Measurements from ENCODE around the gene NPLOC4.

Gene NPLOC4

GRCh38 chr17:81636505-81637288 is at the start of gene NPLOC4, which contains the start of gene TSPAN10:
Gene NPLOC4, minus strand, starts transcription at chr17:81637112. Its CDS starts 182 bp downstream, at chr17:81636930.
Gene TSPAN10, plus strand, starts transcription at chr17:81637196. Its CDS starts 5,217 bp downstream, at chr17:81642413.
- Histone ChIP-seq H4K20me1 (ENCODE audit: insufficient read depth, low read length, poor library complexity, severe bottlenecking) (peaks cover 26% of the 10 kb centered on the region), H2AFZ (ENCODE audit: low read length) (peak within 1 kb of the TSS; percentile 91), H3K79me2 (ENCODE audit: insufficient read depth, low read length) (peaks cover 50% of the 10 kb centered on the region), H3K4me2 (ENCODE audit: low read depth, low read length, poor library complexity, severe bottlenecking) (peak within 1 kb of the TSS; percentile 76), H3K9ac (ENCODE audit: low read depth, low read length, poor library complexity, severe bottlenecking) (peak within 1 kb of the TSS; percentile 99), H3K9me3 (ENCODE audit: insufficient read depth, low read depth, low read length) (no peaks in the 10 kb centered on the region), H3F3A (ENCODE audit: low read depth) (no peaks in the 10 kb centered on the region), H3K9me2 (replicated peaks; ENCODE audit: low read depth, low read length) (no peaks in the 10 kb centered on the region), H3K4me1 (ENCODE audit: insufficient read depth, low read length, poor library complexity, severe bottlenecking) (peaks cover 11% of the 10 kb centered on the region), H3K4me3 (ENCODE audit: low read length, poor library complexity, severe bottlenecking) (peak within 1 kb of the TSS; percentile 93), H3K36me3 (ENCODE audit: insufficient read depth, low read length) (no peaks in the 10 kb centered on the region), H3K27me3 (ENCODE audit: insufficient read depth, low read length, poor library complexity, severe bottlenecking) (no peaks in the 10 kb centered on the region)
- no peak for TF ChIP-seq CTCF (conservative IDR thresholded peaks at IDR 0.05; ENCODE audit: low read length)
- no peak for TF ChIP-seq EZH2phosphoT487 (IDR thresholded peaks at IDR 0.05; ENCODE audit: borderline replicate concordance)

GRCh38 chr17:81686614-81687013 is 49.7 kb upstream of the NPLOC4 start:
- Histone ChIP-seq H3K79me2 (ENCODE audit: insufficient read depth, low read length) (peaks cover 75% of the 10 kb centered on the region), H3K9ac (ENCODE audit: low read depth, low read length, poor library complexity, severe bottlenecking) (no peak overlapping the region), H3K4me1 (ENCODE audit: insufficient read depth, low read length, poor library complexity, severe bottlenecking) (peaks cover 15% of the 10 kb centered on the region), H3F3A (ENCODE audit: low read depth) (no peaks in the 10 kb centered on the region), H4K20me1 (ENCODE audit: insufficient read depth, low read length, poor library complexity, severe bottlenecking) (peaks cover 20% of the 10 kb centered on the region), H3K9me2 (replicated peaks; ENCODE audit: low read depth, low read length) (no peaks in the 10 kb centered on the region), H3K4me2 (ENCODE audit: low read depth, low read length, poor library complexity, severe bottlenecking) (no peak overlapping the region), H3K9me3 (ENCODE audit: insufficient read depth, low read depth, low read length) (no peaks in the 10 kb centered on the region), H3K36me3 (ENCODE audit: insufficient read depth, low read length) (peaks cover 45% of the 10 kb centered on the region; the same call in 1 of the 2 replicates), H3K27me3 (ENCODE audit: insufficient read depth, low read length, poor library complexity, severe bottlenecking) (no peaks in the 10 kb centered on the region), H2AFZ (ENCODE audit: low read length) (no peak overlapping the region), H3K4me3 (ENCODE audit: low read length, poor library complexity, severe bottlenecking) (no peak overlapping the region)
- TF ChIP-seq EZH2phosphoT487 (IDR thresholded peaks at IDR 0.05; ENCODE audit: borderline replicate concordance) (no peak), CTCF (conservative IDR thresholded peaks at IDR 0.05; ENCODE audit: low read length) (no peak)

GRCh38 chr17:81685108-81685507 is 48.2 kb upstream of the NPLOC4 start:
- Histone ChIP-seq H3K79me2 (ENCODE audit: insufficient read depth, low read length) (peaks cover 85% of the 10 kb centered on the region), H3F3A (ENCODE audit: low read depth) (no peaks in the 10 kb centered on the region), H2AFZ (ENCODE audit: low read length) (no peak overlapping the region), H3K4me2 (ENCODE audit: low read depth, low read length, poor library complexity, severe bottlenecking) (peak overlapping the region; percentile 100), H3K9me2 (replicated peaks; ENCODE audit: low read depth, low read length) (no peaks in the 10 kb centered on the region), H4K20me1 (ENCODE audit: insufficient read depth, low read length, poor library complexity, severe bottlenecking) (peaks cover 20% of the 10 kb centered on the region), H3K27me3 (ENCODE audit: insufficient read depth, low read length, poor library complexity, severe bottlenecking) (no peaks in the 10 kb centered on the region), H3K36me3 (ENCODE audit: insufficient read depth, low read length) (peaks cover 33% of the 10 kb centered on the region; the same call in 1 of the 2 replicates), H3K4me1 (ENCODE audit: insufficient read depth, low read length, poor library complexity, severe bottlenecking) (peaks cover 15% of the 10 kb centered on the region), H3K4me3 (ENCODE audit: low read length, poor library complexity, severe bottlenecking) (peak overlapping the region; percentile 91), H3K9me3 (ENCODE audit: insufficient read depth, low read depth, low read length) (no peaks in the 10 kb centered on the region), H3K9ac (ENCODE audit: low read depth, low read length, poor library complexity, severe bottlenecking) (peak overlapping the region; percentile 91)
- no peak for TF ChIP-seq EZH2phosphoT487 (IDR thresholded peaks at IDR 0.05; ENCODE audit: borderline replicate concordance)
- TF ChIP-seq CTCF (conservative IDR thresholded peaks at IDR 0.05; ENCODE audit: low read length): no peak

All from Loucy (cell line).